HG02852 (cell line): ENCODE measurements around the gene MARS1.
"Not testable (repeated sequence)": the region's sequence is repeated elsewhere in the genome, so short reads cannot be mapped to it uniquely, and the experiment has no call there.

Experiments
- ATAC-seq: cut with Tn5 transposase; IDR thresholded peaks from one replicate; pipeline ENCODE4 v1.9.1; 2021; ENCODE audit warnings: mild to moderate bottlenecking, moderate library complexity; ENCODE audit not compliant: unreplicated experiment

The MARS1 gene

GRCh38 chr12:57547288-57548012 is 59.6 kb downstream of the MARS1 start:
- ATAC-seq: no peak

- no peak for ATAC-seq
These were observed 60.1 kb downstream of the MARS1 start for GRCh38 chr12:57548013-57548315.

DNA sequence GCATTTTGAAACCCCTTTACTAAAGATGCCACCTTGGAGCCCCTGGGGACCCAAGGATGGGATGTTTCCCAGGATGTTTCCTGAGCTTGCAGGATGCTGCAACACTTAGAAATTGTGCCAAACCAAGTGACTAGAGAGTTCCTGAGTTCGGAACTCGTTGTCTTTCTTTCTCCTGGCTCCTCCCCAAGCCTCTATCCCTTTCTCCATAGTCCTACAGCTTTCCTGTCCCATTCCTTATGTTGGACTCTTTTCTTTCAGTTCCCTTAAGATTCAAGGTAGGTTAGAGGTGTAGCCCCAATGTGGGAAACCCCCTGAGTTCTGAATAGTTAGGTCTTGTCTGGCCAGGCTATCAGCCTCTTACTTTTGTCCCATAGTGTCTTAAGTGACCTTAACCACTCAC is 60.6 kb downstream of the MARS1 start:
- no peak for ATAC-seq

DNA sequence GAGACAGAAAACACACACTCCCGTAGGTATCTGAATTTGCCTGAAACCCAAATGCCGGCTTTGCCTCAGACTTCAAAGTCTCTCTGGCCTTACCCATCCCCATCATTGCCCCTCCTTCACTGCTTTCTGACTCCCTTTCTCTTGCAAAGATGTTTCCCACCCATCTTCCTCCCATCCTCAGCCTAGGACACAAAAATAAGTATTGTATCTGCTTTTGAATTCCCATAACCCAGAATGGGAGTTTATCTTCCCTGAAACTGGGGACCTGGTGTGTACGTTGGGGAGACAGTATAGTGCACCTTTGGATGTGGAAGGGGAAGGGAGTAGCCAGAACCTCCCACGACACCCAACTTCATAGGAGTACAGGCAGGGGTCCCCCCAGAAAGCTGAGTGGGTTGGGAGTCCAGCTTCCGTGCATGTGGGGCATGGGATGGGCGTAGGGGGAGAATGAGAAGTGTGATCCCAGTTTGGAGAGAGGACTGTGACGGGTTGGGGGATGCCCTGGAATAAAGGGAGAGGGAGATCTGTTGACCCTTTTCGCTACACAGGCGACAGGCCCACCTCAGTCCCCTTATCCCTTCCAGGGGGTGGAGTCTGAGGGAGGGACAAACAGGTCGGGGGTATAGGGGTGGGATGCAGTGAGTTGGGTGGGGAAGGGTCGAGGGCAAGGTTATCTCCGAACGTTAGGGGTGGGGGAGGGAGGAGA is 61.5 kb downstream of the MARS1 start:
- no peak for ATAC-seq

DNA sequence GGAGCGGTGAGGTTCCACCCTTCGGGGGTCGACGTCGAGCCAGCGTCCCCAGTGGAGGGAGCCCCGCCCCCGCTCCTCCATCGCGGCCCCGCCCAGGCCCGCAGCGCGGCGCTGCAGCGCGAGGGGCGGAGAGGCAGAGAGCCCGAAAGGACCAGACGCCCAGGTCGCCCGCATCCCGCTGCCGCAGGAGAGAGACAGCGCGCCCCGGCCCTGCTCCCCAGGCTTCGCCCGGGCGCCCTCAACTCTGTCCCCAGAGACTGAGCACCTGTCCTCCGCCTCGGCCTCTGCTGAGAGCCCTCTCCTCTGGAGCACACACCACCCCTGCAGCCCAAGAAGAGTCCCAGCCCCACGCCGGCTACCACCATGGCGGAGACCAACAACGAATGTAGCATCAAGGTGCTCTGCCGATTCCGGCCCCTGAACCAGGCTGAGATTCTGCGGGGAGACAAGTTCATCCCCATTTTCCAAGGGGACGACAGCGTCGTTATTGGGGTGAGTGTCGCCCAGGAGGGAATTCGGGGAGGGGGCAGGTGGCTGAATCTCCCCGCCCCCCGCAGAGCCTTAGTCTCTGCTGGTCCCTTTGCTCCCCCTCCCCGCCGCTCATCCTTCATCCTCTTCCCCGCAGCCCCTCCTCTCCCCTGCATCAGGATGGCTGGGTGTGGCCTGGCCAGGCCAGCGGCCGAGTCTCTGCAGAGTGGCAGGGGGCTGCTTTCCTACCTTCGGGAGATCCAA is 62.2 kb downstream of the MARS1 start, which contains the start of gene KIF5A:
Gene KIF5A, plus strand, starts transcription at position 136 of the 732 bp plus-strand sequence. Its CDS starts 228 bp downstream, at position 364.
- no peak for ATAC-seq

DNA sequence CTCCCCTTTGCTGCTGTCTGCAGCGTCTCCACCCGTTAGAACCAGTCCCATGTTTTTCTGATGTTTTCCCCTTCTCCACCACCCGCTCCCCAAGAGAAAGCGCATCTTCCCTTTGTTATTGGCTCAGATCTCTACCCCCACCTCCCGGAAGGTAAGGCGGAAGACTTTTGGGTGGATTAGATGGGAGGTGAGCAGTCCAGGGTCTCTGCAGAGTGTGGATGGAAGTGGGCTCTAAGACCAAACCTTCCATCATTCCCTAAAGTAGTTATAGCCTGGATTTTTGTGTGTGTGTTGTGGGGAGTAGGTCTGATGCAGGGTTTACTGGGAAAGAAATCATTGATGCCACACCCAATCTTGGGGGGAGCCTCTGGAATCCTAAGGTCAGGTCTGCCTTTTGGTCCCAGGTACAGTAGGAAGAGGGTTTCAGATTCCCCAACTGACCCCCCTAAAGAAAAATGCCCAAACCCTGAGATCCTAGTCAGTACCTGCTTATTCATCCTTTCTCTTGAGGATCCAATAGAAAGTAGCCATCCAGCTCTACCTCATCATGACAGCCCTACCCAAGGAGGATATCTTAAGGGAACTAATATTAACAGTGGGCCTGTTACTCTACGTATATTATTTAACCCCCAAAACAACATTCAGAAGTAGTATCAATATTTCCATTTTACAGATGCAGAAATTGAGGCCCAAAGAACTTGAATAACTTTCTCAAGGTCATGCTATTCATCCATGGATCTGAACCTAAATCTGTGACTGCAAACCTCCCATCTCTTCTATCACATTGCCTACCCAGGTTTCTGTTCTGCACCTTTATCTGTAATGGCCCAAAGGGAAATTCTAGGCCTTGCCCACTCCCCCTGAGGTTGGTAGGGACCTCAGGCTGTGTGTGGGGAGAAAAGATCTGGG is 63.0 kb downstream of the MARS1 start:
- no peak for ATAC-seq

- no peak for ATAC-seq
These were observed 63.9 kb downstream of the MARS1 start for GRCh38 chr12:57551637-57552305.

GRCh38 chr12:57552306-57552651 is 64.4 kb downstream of the MARS1 start:
- ATAC-seq: no peak

DNA sequence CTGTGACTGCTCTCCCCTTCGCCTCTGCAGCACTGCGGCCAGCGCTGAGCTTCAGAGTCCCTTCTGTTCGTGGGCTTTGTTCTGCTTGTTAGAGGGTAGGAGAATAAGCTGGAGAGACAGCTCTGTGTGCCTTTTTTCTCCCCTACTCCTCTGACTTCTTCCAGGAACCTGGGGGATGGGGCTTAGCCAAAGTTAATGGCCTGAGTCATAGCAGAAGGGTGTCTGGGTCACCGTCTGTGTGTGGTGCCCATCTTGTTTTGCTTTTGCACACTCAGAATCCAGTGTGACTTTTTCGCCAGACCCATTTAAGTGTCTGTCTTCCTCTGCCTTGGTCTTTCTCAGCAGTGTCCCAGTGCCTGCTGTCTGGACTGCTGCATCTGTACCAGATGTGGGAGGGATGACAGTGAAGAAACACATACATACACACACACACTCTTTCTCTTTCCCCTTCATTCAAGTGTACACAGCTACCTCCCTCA is 65.0 kb downstream of the MARS1 start:
- ATAC-seq: no peak

GRCh38 chr12:57553343-57554202 is 65.7 kb downstream of the MARS1 start:
- ATAC-seq: no peak

DNA sequence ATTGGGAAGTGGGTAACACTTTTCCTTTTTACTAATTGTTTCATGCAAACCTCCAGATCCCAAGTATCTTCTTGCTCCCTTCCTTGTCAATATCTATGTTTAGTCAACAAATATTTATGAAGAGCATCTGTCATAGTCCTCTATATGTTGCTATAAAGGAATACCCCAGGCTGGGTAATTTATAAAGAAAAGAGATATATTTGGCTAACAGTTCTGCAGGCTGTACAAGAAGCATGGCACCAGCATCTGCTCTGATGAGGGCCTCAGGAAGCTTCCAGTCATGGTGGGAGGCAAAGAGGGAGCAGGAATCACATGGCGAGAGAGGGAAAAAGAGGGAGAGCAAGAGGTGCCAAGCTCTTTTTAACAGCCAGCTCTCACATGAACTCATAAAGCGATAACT is 66.6 kb downstream of the MARS1 start:
- ATAC-seq: no peak

- ATAC-seq: no peak
These were observed 67.0 kb downstream of the MARS1 start for GRCh38 chr12:57554897-57555296.

DNA sequence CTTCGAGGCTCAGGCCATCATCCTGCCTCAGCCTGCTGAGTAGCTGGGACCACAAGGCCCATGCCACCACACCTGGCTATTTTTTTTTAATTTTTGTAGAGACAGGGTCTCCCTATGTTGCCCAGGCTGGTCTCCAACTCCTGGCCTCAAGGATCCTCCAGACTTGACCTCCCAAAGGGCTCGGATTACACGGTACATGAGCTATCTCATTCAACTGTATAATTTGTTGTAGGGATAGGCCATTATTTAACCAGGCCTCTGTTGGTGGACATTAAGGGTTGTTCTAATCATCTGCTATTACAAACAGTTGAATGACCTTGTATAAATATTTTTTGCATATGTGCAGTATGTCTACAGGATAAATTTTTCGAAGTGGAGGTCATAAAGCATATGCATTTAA is 71.0 kb downstream of the MARS1 start:
- no peak for ATAC-seq

GRCh38 chr12:57560516-57560915 is 72.6 kb downstream of the MARS1 start:
- no peak for ATAC-seq

- not testable (repeated sequence) for ATAC-seq
These were observed 73.2 kb downstream of the MARS1 start for GRCh38 chr12:57561117-57561516.

GRCh38 chr12:57563358-57563757 is 75.5 kb downstream of the MARS1 start:
- ATAC-seq: no peak

DNA sequence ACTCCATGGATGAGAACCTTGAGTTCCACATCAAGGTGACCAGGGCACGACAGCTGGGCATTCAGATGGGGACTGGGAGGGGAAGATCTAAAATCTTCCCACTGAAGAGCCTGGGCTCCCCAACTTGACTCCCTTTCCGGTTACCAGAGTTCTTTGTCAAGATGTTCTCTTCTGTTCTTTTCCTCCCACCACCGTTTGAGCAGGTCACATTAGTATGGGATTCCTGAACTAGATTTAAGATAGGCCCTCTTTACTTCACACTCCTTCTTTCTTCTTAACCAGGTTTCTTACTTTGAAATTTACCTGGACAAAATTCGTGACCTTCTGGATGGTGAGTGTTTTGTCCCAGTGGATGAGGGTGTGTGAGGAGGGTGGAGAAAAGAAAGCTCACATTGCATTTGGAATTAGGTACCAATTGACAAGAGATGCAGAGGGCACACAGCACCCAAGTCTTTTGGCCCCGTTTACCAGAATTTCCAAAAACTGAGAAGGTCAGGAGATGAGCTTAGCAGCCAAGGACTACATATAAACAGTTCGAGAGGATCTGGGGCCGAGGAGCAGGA is 76.4 kb downstream of the MARS1 start:
- no peak for ATAC-seq
